Activated naive CD4-positive, alpha-beta T cell treated with anti-CD3 and anti-CD28 coated beads for 36 hours (primary cell): ENCODE data around the gene CHAF1B. TPM values are rescaled to one million over a fixed set of nuclear protein-coding genes. Genes with fewer than 3 reads are reported as not detected.

Experiments
- CTCF ChIA-PET: fragments of 350-600 bp; sonication (Branson Sonifier 250); formaldehyde crosslinking; loops from one replicate; lab custom pipeline; 2021; ENCODE audit warnings: antibody characterized with exemption; lab: Charles Lee
- DNase-seq: peaks from one replicate; pipeline ENCODE4 v3.0.0-alpha.2; 2020
- H3K27ac Mint-ChIP-seq: one replicate; pipeline ENCODE4 v1.8.0; 2021; ENCODE audit warnings: mild to moderate bottlenecking, mixed read lengths
- H3K27me3 Mint-ChIP-seq: one replicate; pipeline ENCODE4 v1.8.0; 2021; ENCODE audit warnings: low read depth, mixed read lengths
- H3K36me3 Mint-ChIP-seq: one replicate; pipeline ENCODE4 v1.8.0; 2021; ENCODE audit warnings: low read depth, mixed read lengths
- H3K4me1 Mint-ChIP-seq: one replicate; pipeline ENCODE4 v1.8.0; 2021; ENCODE audit warnings: low read depth, mixed read lengths
- H3K4me3 Mint-ChIP-seq: one replicate; pipeline ENCODE4 v1.8.0; 2021; ENCODE audit warnings: mild to moderate bottlenecking, moderate library complexity, mixed read lengths
- H3K9me3 Mint-ChIP-seq: one replicate; pipeline ENCODE4 v1.8.0; 2021; ENCODE audit warnings: mixed read lengths
- intact Hi-C: fragments of 100-400 bp; cut with micrococcal nuclease; formaldehyde crosslinking; loops from one replicate; pipeline ENCODE4 v1.15.1; 2023
- total RNA-seq, 2 experiments: library from RNA; stranded (reverse); gene quantifications; one replicate each; pipeline ENCODE4 v1.2.3, GENCODE V29; 2021

The CHAF1B gene
- total RNA-seq, 2 experiments from 2014 or later: 30.5 to 31.9 TPM

- Mint-ChIP-seq H3K4me3 (no peak overlapping the region), H3K27me3 (no peaks in the 10 kb centered on the region), H3K27ac (no peak overlapping the region), H3K9me3 (no peaks in the 10 kb centered on the region), H3K4me1 (no peaks in the 10 kb centered on the region), H3K36me3 (peaks cover 19% of the 10 kb centered on the region)
- peak; percentile 66 for DNase-seq
- intact Hi-C loops: loop anchor here (1.0 to 5.0 kb wide), 2 partner anchors 167 to 507 kb away; no protein-coding TSS in a partner anchor
- CTCF ChIA-PET: interaction anchor here (0.7 to 0.9 kb wide), 2 partner anchors 18 to 35 kb away, joined by 3 to 4 read pairs; no protein-coding TSS in a partner anchor
These were observed 34.8 kb downstream of the CHAF1B start for GRCh38 chr21:36419996-36420395.

- no peaks in the 10 kb centered on the region for H3K9me3 Mint-ChIP-seq
- no peak for DNase-seq
- peaks cover 14% of the 10 kb centered on the region for H3K36me3 Mint-ChIP-seq
- no peaks in the 10 kb centered on the region for H3K4me1 Mint-ChIP-seq
- H3K27me3 Mint-ChIP-seq: no peaks in the 10 kb centered on the region
- CTCF ChIA-PET: interaction anchor here (1.0 kb wide), 1 partner anchor 9 kb away, joined by 6 read pairs; no protein-coding TSS in a partner anchor
- no peak overlapping the region for H3K27ac Mint-ChIP-seq
- intact Hi-C loops: loop anchor here (1.0 to 5.0 kb wide), 2 partner anchors 167 to 507 kb away; no protein-coding TSS in a partner anchor
- H3K4me3 Mint-ChIP-seq: no peak overlapping the region
These were observed 35.6 kb downstream of the CHAF1B start for GRCh38 chr21:36420571-36421339.

GRCh38 chr21:36422279-36423098 is 37.3 kb downstream of the CHAF1B start:
- intact Hi-C loops: loop anchor here (5.0 kb wide), 1 partner anchor 165 kb away; no protein-coding TSS in a partner anchor
- CTCF ChIA-PET: interaction anchor here (0.5 to 1.4 kb wide), 4 partner anchors 24 to 193 kb away, joined by 3 to 5 read pairs (median 5); no protein-coding TSS in a partner anchor

GRCh38 chr21:36423771-36424433 is 38.7 kb downstream of the CHAF1B start:
- H3K4me3 Mint-ChIP-seq: no peak overlapping the region
- no peaks in the 10 kb centered on the region for H3K27me3 Mint-ChIP-seq
- peaks cover 1% of the 10 kb centered on the region for H3K36me3 Mint-ChIP-seq
- H3K27ac Mint-ChIP-seq: no peak overlapping the region
- intact Hi-C loops: loop anchor here (5.0 kb wide), 1 partner anchor 163 kb away; no protein-coding TSS in a partner anchor
- DNase-seq: no peak
- H3K4me1 Mint-ChIP-seq: no peaks in the 10 kb centered on the region
- CTCF ChIA-PET: interaction anchor here (0.6 to 1.4 kb wide), 3 partner anchors 9 to 237 kb away, joined by 3 read pairs; no protein-coding TSS in a partner anchor
- no peaks in the 10 kb centered on the region for H3K9me3 Mint-ChIP-seq

More at GRCh38 chr21:36422279-36423098, 37.3 kb downstream of the CHAF1B start:
- Mint-ChIP-seq H3K36me3 (peaks cover 6% of the 10 kb centered on the region), H3K27me3 (no peaks in the 10 kb centered on the region), H3K9me3 (no peaks in the 10 kb centered on the region), H3K4me3 (no peak overlapping the region), H3K4me1 (no peaks in the 10 kb centered on the region), H3K27ac (no peak overlapping the region)
- DNase-seq: peak; percentile 51

- DNase-seq: no peak
- Mint-ChIP-seq H3K27ac (no peak overlapping the region), H3K36me3 (no peaks in the 10 kb centered on the region), H3K4me3 (no peak overlapping the region), H3K4me1 (peaks cover 2% of the 10 kb centered on the region), H3K27me3 (no peaks in the 10 kb centered on the region), H3K9me3 (no peaks in the 10 kb centered on the region)
- CTCF ChIA-PET: interaction anchor here (0.6 to 1.4 kb wide), 2 partner anchors 9 to 238 kb away, joined by 3 read pairs; no protein-coding TSS in a partner anchor
- intact Hi-C loops: loop anchor here (5.0 kb wide), 1 partner anchor 163 kb away; no protein-coding TSS in a partner anchor
These were observed 39.4 kb downstream of the CHAF1B start for GRCh38 chr21:36424592-36424991.

- Mint-ChIP-seq H3K9me3 (no peaks in the 10 kb centered on the region), H3K36me3 (no peaks in the 10 kb centered on the region), H3K27ac (no peak overlapping the region), H3K4me3 (no peak overlapping the region), H3K4me1 (peaks cover 9% of the 10 kb centered on the region), H3K27me3 (peaks cover 3% of the 10 kb centered on the region)
- CTCF ChIA-PET: interaction anchor here (0.6 kb wide), 3 partner anchors 17 to 773 kb away, joined by 3 to 4 read pairs (median 3); no protein-coding TSS in a partner anchor
- intact Hi-C loops: no loop called here
- DNase-seq: no peak
These were observed 40.1 kb downstream of the CHAF1B start for GRCh38 chr21:36425286-36425685.

DNA sequence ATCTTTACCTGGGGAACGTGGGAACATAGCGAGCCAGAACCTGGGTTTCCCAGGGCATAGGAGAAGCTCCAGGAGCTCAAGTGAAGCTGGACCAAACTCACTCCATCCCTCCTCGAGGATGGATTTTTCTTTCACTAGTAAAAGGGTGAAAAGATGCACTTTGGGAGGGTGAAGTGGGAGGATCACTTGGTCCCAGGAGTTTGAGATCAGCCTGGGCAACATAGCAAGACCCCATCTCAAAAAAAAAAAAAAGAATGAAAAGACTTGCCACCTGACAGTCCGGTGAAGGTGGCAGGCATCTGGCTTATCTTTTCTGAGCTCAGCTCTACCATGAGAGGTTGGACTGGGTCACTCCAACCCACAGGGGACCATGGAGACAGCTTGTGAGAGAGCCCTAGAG is 42.3 kb downstream of the CHAF1B start:
- Mint-ChIP-seq H3K27me3 (peaks cover 19% of the 10 kb centered on the region), H3K9me3 (no peaks in the 10 kb centered on the region), H3K4me1 (peaks cover 14% of the 10 kb centered on the region), H3K36me3 (no peaks in the 10 kb centered on the region), H3K27ac (no peak overlapping the region), H3K4me3 (no peak overlapping the region)
- intact Hi-C loops: no loop called here
- no peak for DNase-seq
- CTCF ChIA-PET: interaction anchor here (0.6 kb wide), 1 partner anchor 286 kb away, joined by 4 read pairs; no protein-coding TSS in a partner anchor

- Mint-ChIP-seq H3K27ac (no peak overlapping the region), H3K9me3 (no peaks in the 10 kb centered on the region), H3K36me3 (no peaks in the 10 kb centered on the region), H3K27me3 (peaks cover 19% of the 10 kb centered on the region), H3K4me3 (no peak overlapping the region), H3K4me1 (peaks cover 14% of the 10 kb centered on the region)
- intact Hi-C loops: no loop called here
- CTCF ChIA-PET: interaction anchor here (0.6 to 2.5 kb wide), 3 partner anchors 11 to 288 kb away, joined by 3 to 7 read pairs (median 3); no protein-coding TSS in a partner anchor
- no peak for DNase-seq
These were observed 43.7 kb downstream of the CHAF1B start for GRCh38 chr21:36428761-36429432.

- CTCF ChIA-PET: interaction anchor here (0.6 to 2.5 kb wide), 5 partner anchors 9 to 289 kb away, joined by 3 to 7 read pairs (median 5); no protein-coding TSS in a partner anchor
- H3K27me3 Mint-ChIP-seq: peaks cover 27% of the 10 kb centered on the region
- no peaks in the 10 kb centered on the region for H3K36me3 Mint-ChIP-seq
- H3K4me1 Mint-ChIP-seq: peaks cover 14% of the 10 kb centered on the region
- H3K27ac Mint-ChIP-seq: peak overlapping the region; percentile 27
- no peaks in the 10 kb centered on the region for H3K9me3 Mint-ChIP-seq
- DNase-seq: peak; percentile 89
- peak overlapping the region; percentile 54 for H3K4me3 Mint-ChIP-seq
- intact Hi-C loops: loop anchor here (2.0 kb wide), 1 partner anchor 289 kb away; no protein-coding TSS in a partner anchor
These were observed 44.9 kb downstream of the CHAF1B start for GRCh38 chr21:36429947-36430546.

DNA sequence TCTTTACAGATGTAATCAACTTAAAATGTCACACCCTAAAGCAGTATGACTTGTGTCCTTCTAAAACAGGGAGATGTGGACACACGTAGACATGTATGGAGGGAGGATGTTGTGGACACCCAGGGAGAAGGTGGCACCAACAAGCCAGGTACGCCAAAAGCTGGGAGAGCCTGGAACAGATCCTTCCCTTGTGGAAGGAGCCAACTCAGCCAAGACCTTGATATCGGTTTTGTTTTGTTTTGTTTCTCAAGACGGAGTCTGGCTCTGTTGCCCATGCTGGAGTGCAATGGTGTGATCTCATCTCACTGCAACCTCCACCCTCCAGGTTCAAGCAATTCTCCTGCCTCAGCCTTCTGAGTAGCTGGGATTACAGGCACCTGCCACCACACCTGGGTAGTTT is 45.6 kb downstream of the CHAF1B start:
- H3K27me3 Mint-ChIP-seq: peaks cover 27% of the 10 kb centered on the region
- no peaks in the 10 kb centered on the region for H3K36me3 Mint-ChIP-seq
- CTCF ChIA-PET: interaction anchor here (0.6 to 2.5 kb wide), 4 partner anchors 10 to 257 kb away, joined by 4 to 7 read pairs (median 6); no protein-coding TSS in a partner anchor
- peaks cover 14% of the 10 kb centered on the region for H3K4me1 Mint-ChIP-seq
- no peaks in the 10 kb centered on the region for H3K9me3 Mint-ChIP-seq
- no peak overlapping the region for H3K27ac Mint-ChIP-seq
- H3K4me3 Mint-ChIP-seq: no peak overlapping the region
- DNase-seq: no peak
- intact Hi-C loops: loop anchor here (2.0 kb wide), 1 partner anchor 290 kb away; no protein-coding TSS in a partner anchor
